Measurements from ENCODE around the gene GNAO1.

GNAO1 gene

GRCh38 chr16:56331399-56331798 lies 140.1 kb downstream of the GNAO1 start:
- H3K27ac ChIP-seq = no peak overlapping the region
- TF ChIP-seq ZFX (IDR thresholded peaks at IDR 0.05; ENCODE audit: borderline replicate concordance) (no peak), CTCF (IDR thresholded peaks at IDR 0.05) (no peak)

DNA sequence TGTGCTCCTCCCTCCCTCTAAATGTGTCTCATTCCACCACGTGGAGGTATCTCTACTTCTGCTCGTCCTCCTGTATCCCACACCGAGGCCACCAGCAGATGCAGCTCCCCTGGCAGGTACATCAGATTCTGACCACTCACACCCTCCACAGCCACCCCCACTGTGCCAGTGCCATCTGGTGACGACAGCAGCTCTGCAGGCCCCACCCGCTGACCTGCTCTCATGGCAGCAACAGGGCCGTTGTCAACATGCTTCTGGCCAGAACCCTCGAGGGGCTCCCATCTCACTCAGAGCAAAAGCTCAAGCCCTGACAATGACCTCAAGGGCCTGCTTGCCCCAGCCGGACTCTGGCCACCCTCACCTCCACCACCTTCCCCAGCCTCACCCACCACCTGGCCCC lies 140.6 kb downstream of the GNAO1 start:
- no peak overlapping the region for H3K27ac ChIP-seq
- TF ChIP-seq ZFX (IDR thresholded peaks at IDR 0.05; ENCODE audit: borderline replicate concordance) = no peak

DNA sequence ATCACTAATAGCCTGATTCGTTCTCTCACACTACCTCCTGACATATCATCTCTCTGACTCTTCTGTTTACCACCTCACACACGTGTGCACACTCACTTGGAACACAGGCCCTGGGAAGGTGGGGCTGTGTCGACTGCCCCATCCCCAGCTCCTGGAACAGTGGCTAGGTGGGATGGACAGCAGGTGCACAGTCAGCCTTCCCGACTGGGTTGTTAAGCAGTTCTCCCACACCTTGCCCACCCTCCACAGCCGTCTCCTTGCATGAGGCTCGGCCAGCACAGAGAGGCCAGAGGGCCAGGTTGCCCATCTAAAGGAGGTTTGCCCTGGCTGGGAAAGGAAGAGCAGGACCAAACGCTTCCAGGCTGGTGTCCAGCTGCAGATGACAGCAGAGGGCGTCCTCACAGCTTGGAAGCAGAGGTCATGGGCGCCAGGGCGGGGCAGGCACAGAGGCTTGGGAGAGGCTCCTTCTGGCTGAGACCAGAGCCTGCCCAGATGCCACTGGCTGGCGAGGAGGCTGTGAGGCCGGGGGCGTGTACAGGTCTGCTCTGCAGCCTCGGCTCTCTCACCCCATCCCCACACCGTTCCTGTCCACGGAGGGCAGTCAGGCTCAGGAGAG lies 141.3 kb downstream of the GNAO1 start:
- peak; percentile 77 for TF ChIP-seq CTCF (IDR thresholded peaks at IDR 0.05)
- no peak for TF ChIP-seq ZFX (IDR thresholded peaks at IDR 0.05; ENCODE audit: borderline replicate concordance)
- H3K27ac ChIP-seq = no peak overlapping the region

- no peak overlapping the region for H3K27ac ChIP-seq
- TF ChIP-seq ZFX (IDR thresholded peaks at IDR 0.05; ENCODE audit: borderline replicate concordance) (no peak), CTCF (IDR thresholded peaks at IDR 0.05) (no peak)
Observed at GRCh38 chr16:56334761-56335160, 143.5 kb downstream of the GNAO1 start.

DNA sequence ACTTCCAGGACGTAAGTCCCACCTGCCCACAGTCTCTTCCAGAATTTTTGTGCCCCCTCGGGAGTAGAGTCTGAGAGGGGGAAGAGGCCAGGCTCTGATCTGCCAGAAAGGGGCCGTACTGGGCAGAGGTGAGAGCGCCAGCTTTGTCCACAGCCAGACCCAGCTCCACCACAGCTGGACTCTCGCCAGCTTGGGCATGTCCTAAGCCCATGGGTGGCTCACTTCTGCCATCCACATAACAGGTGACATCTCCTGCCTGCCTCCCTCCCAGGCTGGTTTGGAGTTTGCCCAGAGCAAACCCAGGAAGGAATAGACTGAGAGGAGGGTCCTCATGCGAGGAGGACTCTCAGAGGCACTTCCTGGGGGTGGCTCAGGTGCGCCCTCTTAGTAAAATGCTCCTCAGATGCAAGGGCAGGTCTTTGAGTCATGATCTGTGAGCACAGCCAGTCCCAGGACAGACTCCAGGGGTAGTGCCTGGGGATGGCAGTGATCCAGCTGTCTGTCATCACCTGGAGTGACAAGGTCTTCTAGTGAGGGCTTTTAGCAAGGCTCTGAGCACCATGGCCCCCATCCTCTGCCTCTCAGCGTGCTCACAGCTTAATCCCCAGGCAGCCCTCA lies 144.9 kb downstream of the GNAO1 start:
- no peak for TF ChIP-seq CTCF (IDR thresholded peaks at IDR 0.05)
- TF ChIP-seq ZFX (IDR thresholded peaks at IDR 0.05; ENCODE audit: borderline replicate concordance) = no peak
- H3K27ac ChIP-seq = no peak overlapping the region

DNA sequence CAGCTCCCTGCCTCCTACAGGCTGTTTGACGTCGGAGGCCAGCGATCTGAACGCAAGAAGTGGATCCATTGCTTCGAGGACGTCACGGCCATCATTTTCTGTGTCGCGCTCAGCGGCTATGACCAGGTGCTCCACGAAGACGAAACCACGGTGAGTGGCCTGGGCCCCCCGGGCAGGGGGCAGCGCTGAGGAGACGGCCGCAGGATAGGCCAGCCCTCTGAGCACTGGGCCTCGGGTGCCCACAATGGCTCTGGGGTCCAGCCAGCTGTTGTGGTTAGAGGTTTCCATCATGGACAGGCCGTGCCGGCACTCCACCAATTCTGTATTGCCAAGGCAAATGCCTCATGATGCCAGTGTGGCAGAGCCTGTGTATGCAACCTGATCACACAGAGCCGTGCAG lies 145.4 kb downstream of the GNAO1 start:
- TF ChIP-seq ZFX (IDR thresholded peaks at IDR 0.05; ENCODE audit: borderline replicate concordance) = no peak
- TF ChIP-seq CTCF (IDR thresholded peaks at IDR 0.05) = no peak
- no peak overlapping the region for H3K27ac ChIP-seq

GRCh38 chr16:56337131-56337857 lies 146.0 kb downstream of the GNAO1 start:
- H3K27ac ChIP-seq = no peak overlapping the region
- TF ChIP-seq ZFX (IDR thresholded peaks at IDR 0.05; ENCODE audit: borderline replicate concordance) = no peak
- no peak for TF ChIP-seq CTCF (IDR thresholded peaks at IDR 0.05)
